GM12878 (cell line): ENCODE data around the gene MICAL3. TPM values are rescaled to one million over a fixed set of nuclear protein-coding genes. Genes with fewer than 3 reads are reported as not detected.

Experiments used
- ATAC-seq: fragments of 200-7000 bp; cut with Tn5 transposase; 3 replicates; pipeline ENCODE4 v1.9.1; 2020; ENCODE audit warnings: mild to moderate bottlenecking, moderate library complexity
- BruUV-seq: library from RNA; stranded (reverse); fragments of 400-500 nt; replicated peaks from 2 replicates; lab custom pipeline; 2021; lab: Mats Ljungman, UMichigan
- CTCF ChIA-PET: fragments of 300-600 bp; sonication (Branson Sonifier 250); formaldehyde crosslinking; extraction: SDS; loops from one replicate; lab custom pipeline; 2021; ENCODE audit warnings: inconsistent platforms; lab: Yijun Ruan, JAX
- POLR2A ChIA-PET: fragments of 350-600 bp; formaldehyde crosslinking; extraction: SDS; loops from one replicate; lab custom pipeline; 2021; ENCODE audit warnings: inconsistent platforms; lab: Charles Lee
- RAD21 ChIA-PET: fragments of 300-600 bp; sonication (Branson Sonifier 250); formaldehyde crosslinking; loops from one replicate; lab custom pipeline; 2023; ENCODE audit warnings: antibody characterized with exemption; ENCODE audit not compliant: unreplicated experiment; lab: Charles Lee
- SMC1A ChIA-PET: fragments of 300-600 bp; sonication (Branson Sonifier 250); formaldehyde crosslinking; loops from one replicate; lab custom pipeline; 2023; ENCODE audit not compliant: unreplicated experiment, uncharacterized antibody; lab: Charles Lee
- DNase-seq: peaks from one replicate; pipeline ENCODE4 v3.0.0-alpha.2; 2011; ENCODE audit warnings: low read depth, low spot score
- FAIRE-seq: peaks from 3 replicates; lab custom pipeline; 2011; peaks lifted over from hg19 to GRCh38; lab: Jason Lieb, UNC
- H2AFZ ChIP-seq: 2 replicates; pipeline ENCODE4 v1.6.0; 2011; ENCODE audit warnings: low read depth, low read length, control low read depth; ENCODE audit not compliant: control insufficient read depth
- H3K27ac ChIP-seq: 2 replicates; pipeline ENCODE4 v1.5.1; 2011; ENCODE audit warnings: control low read depth; ENCODE audit not compliant: control insufficient read depth, insufficient read depth
- H3K27me3 ChIP-seq, 2 experiments: replicated peaks in 1 of 2; 2 replicates each; pipeline versions ENCODE4 v1.6.0 to v1.6.1; 2011; ENCODE audit warnings: low read length in 1 of 2; ENCODE audit not compliant: control insufficient read depth in 2 of 2, insufficient read depth in 2 of 2
- H3K36me3 ChIP-seq, 2 experiments: 2 replicates each; pipeline ENCODE4 v1.5.1; 2011; ENCODE audit warnings: low read length in 1 of 2; ENCODE audit not compliant: control insufficient read depth in 2 of 2, insufficient read depth in 2 of 2
- H3K4me1 ChIP-seq: 2 replicates; pipeline ENCODE4 v1.6.1; 2011; ENCODE audit warnings: mild to moderate bottlenecking, low read length, moderate library complexity, mixed read lengths; ENCODE audit not compliant: control insufficient read depth, insufficient read depth
- H3K4me2 ChIP-seq: 2 replicates; pipeline ENCODE4 v1.6.0; 2011; ENCODE audit warnings: control low read depth; ENCODE audit not compliant: control insufficient read depth, insufficient read depth
- H3K4me3 ChIP-seq: fragments of 200-600 bp; sonication (generic); 2 replicates; pipeline ENCODE4 v1.5.1; 2016
- H3K79me2 ChIP-seq: 2 replicates; pipeline ENCODE4 v1.6.0; 2011; ENCODE audit warnings: low read length; ENCODE audit not compliant: control insufficient read depth, insufficient read depth
- H3K9ac ChIP-seq: 2 replicates; pipeline ENCODE4 v1.8.0; 2011; ENCODE audit warnings: low read length, control low read depth, mixed read lengths; ENCODE audit not compliant: control insufficient read depth, insufficient read depth
- H3K9me3 ChIP-seq: replicated peaks from 3 replicates; pipeline ENCODE4 v1.5.1; 2011; ENCODE audit warnings: mild to moderate bottlenecking, low read length; ENCODE audit not compliant: control insufficient read depth, insufficient read depth
- H4K20me1 ChIP-seq: 2 replicates; pipeline ENCODE4 v1.6.0; 2011; ENCODE audit not compliant: control insufficient read depth, insufficient read depth
- BMI1 ChIP-seq: fragments of 450-650 bp; IDR thresholded peaks from 2 replicates; pipeline ENCODE4 v1.6.1; 2016; ENCODE audit warnings: mild to moderate bottlenecking, moderate library complexity, borderline replicate concordance
- CUX1 ChIP-seq: IDR thresholded peaks from 2 replicates; pipeline ENCODE4 v1.6.1; 2012; ENCODE audit warnings: improper control_type of control experiment, low read depth, low read length; ENCODE audit not compliant: insufficient replicate concordance
- E2F4 ChIP-seq: IDR thresholded peaks from 2 replicates; pipeline ENCODE4 v1.6.1; 2012; ENCODE audit warnings: low read depth, low read length, improper control_type of control experiment
- E2F8 ChIP-seq: fragments of 450-650 bp; IDR thresholded peaks from 2 replicates; pipeline ENCODE4 v1.6.1; 2018; ENCODE audit warnings: mild to moderate bottlenecking, low read depth, moderate library complexity; ENCODE audit not compliant: partially characterized antibody
- EP300 ChIP-seq, 2 experiments: fragments of 150-350 bp in 1 of 2; IDR thresholded peaks; 2 replicates each; pipeline ENCODE4 v1.6.1; 2011 to 2012; ENCODE audit warnings: low read depth in 2 of 2, low read length in 2 of 2, borderline replicate concordance in 1 of 2, improper control_type of control experiment in 1 of 2, inconsistent platforms in 1 of 2; ENCODE audit not compliant: control insufficient read depth in 1 of 2
- NFXL1 ChIP-seq: fragments of 450-650 bp; IDR thresholded peaks from 2 replicates; pipeline ENCODE4 v1.6.1; 2017; ENCODE audit warnings: antibody characterized with exemption, mild to moderate bottlenecking, borderline replicate concordance
- NFYB ChIP-seq: IDR thresholded peaks from 2 replicates; pipeline ENCODE4 v1.6.1; 2011; ENCODE audit warnings: low read depth, mild to moderate bottlenecking, low read length, improper control_type of control experiment, moderate library complexity; ENCODE audit not compliant: insufficient read depth
- NKRF ChIP-seq: fragments of 450-650 bp; conservative IDR thresholded peaks from 2 replicates; pipeline ENCODE4 v1.6.1; 2017; ENCODE audit warnings: mild to moderate bottlenecking, moderate library complexity
- STAT3 ChIP-seq: IDR thresholded peaks from 2 replicates; pipeline ENCODE4 v1.6.1; 2011; ENCODE audit warnings: low read depth, low read length, improper control_type of control experiment
- YY1 ChIP-seq: IDR thresholded peaks from 2 replicates; pipeline ENCODE4 v1.6.1; 2011; ENCODE audit warnings: low read depth, mild to moderate bottlenecking, low read length
- ZBED1 ChIP-seq: IDR thresholded peaks from 2 replicates; pipeline ENCODE4 v1.6.1; 2016; ENCODE audit warnings: borderline replicate concordance
- WGBS: methylation state at CpG from one replicate; pipeline ENCODE4 v1.1.6; 2016; ENCODE audit warnings: low lambda C conversion rate; ENCODE audit not compliant: insufficient replicate concordance, insufficient coverage; ENCODE audit errors: missing lambda C conversion rate; 5-methylcytosine and 5-hydroxymethylcytosine counted together
- in situ Hi-C: fragments of 300-500 bp; cut with MboI; formaldehyde crosslinking; loops from 9 replicates; pipeline ENCODE4 v1.14.3; 2018; ENCODE audit warnings: mixed read lengths
- intact Hi-C: fragments of 100-400 bp; cut with micrococcal nuclease; formaldehyde crosslinking; loops from one replicate; pipeline ENCODE4 v1.14.2; 2022; ENCODE audit not compliant: unreplicated experiment
- polyA plus RNA-seq, 11 experiments: library from polyadenylated mRNA; depleted of rRNA in 4 of 11; unstranded in 6 of 11; stranded (reverse) in 5 of 11; fragments of >200 nt; fragmentation: Nextera tagmentation in 4 of 11; fragmentation: Illumina TruSeq in 1 of 11; extraction: Ambion mirVana in 4 of 11; extraction: Trizol in 1 of 11; gene quantifications; 1 replicate in 1 of 11; 2 replicates in 10 of 11; pipeline versions ENCODE4 v1.2.1 to v1.2.3, GENCODE V29; 2011 to 2016; ENCODE audit warnings: inconsistent platforms in 2 of 11, missing spikeins in 2 of 11, low read depth in 1 of 11
- total RNA-seq, 4 experiments: library from RNA; depleted of rRNA in 3 of 4; stranded (reverse); fragments of >200 nt in 3 of 4; fragmentation: Illumina TruSeq in 1 of 4; extraction: Trizol in 1 of 4; gene quantifications; 2 replicates each; pipeline versions ENCODE4 v1.2.1 to v1.2.3, GENCODE V29; 2013 to 2021

MICAL3 gene
- total and polyA plus RNA-seq, 10 of the 15 experiments (the other 5 are each of a cell fraction or from before 2014, with no cell fraction given): 2.6 to 92.2 (median 24.0) TPM

DNA sequence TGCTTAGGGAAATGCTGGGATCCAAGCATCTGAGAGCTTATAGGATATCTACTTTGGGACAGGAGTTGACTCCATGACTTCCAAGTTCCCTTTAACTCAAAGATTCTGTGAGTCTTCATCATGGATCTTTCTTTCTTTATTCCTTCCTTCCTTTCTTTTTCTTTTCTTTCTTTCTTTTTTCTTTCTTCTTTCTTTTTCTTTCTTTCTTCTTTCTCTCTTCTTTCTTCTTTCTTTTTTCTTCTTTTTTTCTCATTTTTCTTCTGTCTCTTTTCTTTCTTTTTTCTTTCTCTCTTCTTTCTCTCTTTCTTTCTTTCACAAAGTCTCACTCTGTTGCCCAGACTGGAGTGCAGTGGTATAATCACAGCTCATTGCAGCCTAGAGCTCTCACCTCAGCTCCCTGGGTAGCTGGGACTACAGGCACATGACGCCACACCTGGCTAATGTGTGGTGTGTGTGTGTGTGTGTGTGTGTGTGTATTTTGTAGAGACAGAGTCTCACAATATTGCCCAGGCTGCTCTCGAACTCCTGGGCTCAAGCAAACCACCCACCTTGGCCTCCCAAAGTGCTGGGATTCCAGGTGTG is 5.4 kb upstream of the MICAL3 start:
- no peaks in the 10 kb centered on the region for H4K20me1 ChIP-seq
- no TSS peak for BruUV-seq
- 11% methylated on average over 2 of the region's 2 CpGs for WGBS
- no peak for ATAC-seq
- H3K27me3 ChIP-seq: no peaks in the 10 kb centered on the region; a peak in 2 of 4 replicates
- in situ Hi-C loops (no loop called here), intact Hi-C loops (loop anchor here (5.0 kb wide), 1 partner anchor 38 kb away; no protein-coding TSS in a partner anchor)
- CTCF ChIA-PET: interaction anchor here (1.0 to 8.6 kb wide), 4 partner anchors 37 to 201 kb away, joined by 3 to 80 read pairs (median 6); partner anchors contain the start of gene PEX26
- RAD21 ChIA-PET: interaction anchor here (1.2 to 2.0 kb wide), 4 partner anchors 27 to 118 kb away, joined by 4 to 14 read pairs (median 8); no protein-coding TSS in a partner anchor
- DNase-seq: no peak
- no peak for FAIRE-seq
- H3K27ac ChIP-seq: no peak overlapping the region
- POLR2A ChIA-PET: interaction anchor here (1.3 kb wide), 1 partner anchor 32 kb away, joined by 3 read pairs; no protein-coding TSS in a partner anchor
- H3K9ac ChIP-seq: no peak overlapping the region
- no peaks in the 10 kb centered on the region for H3K36me3 ChIP-seq
- no peaks in the 10 kb centered on the region for H3K9me3 ChIP-seq
- H3K4me1 ChIP-seq: peaks cover 6% of the 10 kb centered on the region
- H2AFZ ChIP-seq: no peak overlapping the region
- no peak overlapping the region for H3K4me3 ChIP-seq
- H3K4me2 ChIP-seq: no peak overlapping the region
- SMC1A ChIA-PET: interaction anchor here (0.5 to 11.6 kb wide), 10 partner anchors 14 to 139 kb away, joined by 3 to 98 read pairs (median 5); partner anchors contain the start of gene PEX26
- no peak for TF ChIP-seq E2F8
- no peak for TF ChIP-seq BMI1
- TF ChIP-seq YY1: no peak
- no peak for TF ChIP-seq CUX1
- TF ChIP-seq STAT3: no peak
- no peak for TF ChIP-seq EP300 (IDR thresholded peaks at IDR 0.05; ENCODE audit: borderline replicate concordance in 1 of 2, control insufficient read depth in 1 of 2, low read depth in 2 of 2, low read length in 2 of 2)
- no peak for TF ChIP-seq NFYB
- TF ChIP-seq NKRF: no peak
- TF ChIP-seq E2F4: no peak
- TF ChIP-seq NFXL1: no peak
- TF ChIP-seq ZBED1: no peak
- no peaks in the 10 kb centered on the region for H3K79me2 ChIP-seq
